ENCODE results near the gene CYP2U1. TPM values are rescaled to one million over a fixed set of nuclear protein-coding genes. Genes with fewer than 3 reads are reported as not detected.

The CYP2U1 gene
- total and polyA plus RNA-seq, 9 of the 15 experiments (the other 6 are each of a cell fraction or from before 2014, with no cell fraction given), result 0.03 to 0.15 (median 0.07) TPM

DNA sequence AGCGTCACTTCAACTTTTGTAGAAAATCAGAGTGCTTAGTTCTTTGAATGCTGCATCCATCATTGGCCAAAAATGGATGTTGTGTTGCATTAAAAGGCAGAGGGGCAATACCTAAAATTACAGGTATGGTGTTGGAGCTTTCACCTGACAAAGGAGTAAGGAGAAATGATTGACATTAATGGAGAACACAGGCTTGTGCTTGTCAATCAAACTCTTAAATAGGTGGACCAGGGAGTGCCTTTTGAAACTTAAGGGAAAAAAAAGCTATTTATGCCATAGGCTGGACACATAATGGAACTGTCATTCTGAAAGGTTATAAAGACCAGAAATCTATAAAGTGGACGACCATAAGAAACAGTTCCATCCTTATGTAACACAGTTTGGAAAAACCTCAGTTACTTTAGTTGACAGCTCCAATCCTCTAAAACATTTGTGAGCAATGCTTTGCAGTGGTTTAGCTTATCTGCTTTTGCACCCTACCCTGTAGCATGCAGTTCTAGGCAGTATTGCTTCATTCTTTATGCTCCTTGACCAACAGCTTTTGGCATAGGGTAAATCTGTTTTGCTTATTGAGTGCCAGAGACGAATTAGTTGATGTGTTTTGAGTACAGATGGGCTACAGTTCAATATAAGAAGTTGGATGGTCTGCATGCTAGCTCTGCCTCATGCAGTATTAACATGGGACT, 60.7 kb downstream of the CYP2U1 start:
- in situ Hi-C loops (cut with MboI) (no loop called here), intact Hi-C loops (cut with micrococcal nuclease) (no loop called here)
- ATAC-seq (no peak), FAIRE-seq (peak; percentile 11), DNase-seq (ENCODE audit: extremely low read depth in 1 of 4, low spot score in 3 of 4) (peak in 2 of 4 experiments; percentile 32 to 40)
- POLR2A ChIA-PET, result interaction anchor here (0.6 to 1.3 kb wide), 3 partner anchors 12 to 1062 kb away, joined by 3 to 4 read pairs (median 4); no protein-coding TSS in a partner anchor
- Histone ChIP-seq H3K4me1 (replicated peaks in 1 of 2; ENCODE audit: control insufficient read depth in 2 of 2, insufficient read depth in 2 of 2, low read length in 2 of 2) (peaks cover 12 to 36% of the 10 kb centered on the region in 2 experiments), H3K27me3 (ENCODE audit: control insufficient read depth in 2 of 2, insufficient read depth in 2 of 2, low read length in 2 of 2) (no peaks in the 10 kb centered on the region), H3K9me1 (ENCODE audit: control insufficient read depth, insufficient read depth, low read length) (no peaks in the 10 kb centered on the region), H3K36me3 (ENCODE audit: control insufficient read depth, insufficient read depth, low read length) (peaks cover 16% of the 10 kb centered on the region; the same call in 2 of the 3 replicates), H3K4me3 (no peak overlapping the region), H3K27ac (ENCODE audit: extremely low read depth, low read depth, low read length) (no peak overlapping the region), H3K9ac (ENCODE audit: insufficient read depth in 1 of 2, low read depth in 2 of 2, low read length in 2 of 2) (no peak overlapping the region), H3K9me3 (replicated peaks; ENCODE audit: control insufficient read depth, insufficient read depth, low read depth, low read length) (no peaks in the 10 kb centered on the region), H4K20me1 (replicated peaks; ENCODE audit: control insufficient read depth, insufficient read depth, low read length) (no peaks in the 10 kb centered on the region; the same call in 1 of the 2 replicates), H3K4me2 (ENCODE audit: insufficient read depth, low read length) (no peak overlapping the region), H3K79me2 (ENCODE audit: control insufficient read depth, insufficient read depth, low read length) (peaks cover 76% of the 10 kb centered on the region), H2AFZ (ENCODE audit: low read depth, low read length) (no peak overlapping the region)
- BruUV-seq (replicated peaks), result no TSS peak
- CTCF ChIA-PET (ENCODE audit: low intra/inter-chr PET ratio), result no interaction called here
- WGBS (ENCODE audit: insufficient coverage, low coverage, missing lambda C conversion rate), result 31% methylated on average over 3 of the region's 3 CpGs
- TF ChIP-seq RCOR1 (IDR thresholded peaks at IDR 0.05; ENCODE audit: borderline replicate concordance in 1 of 2, low read depth in 2 of 2, low read length in 2 of 2) (peak; percentile 91 to 97), TAF15 (IDR thresholded peaks at IDR 0.05; ENCODE audit: low read depth, low read length) (no peak), ZNF561 (CRISPR knock-in tag; conservative IDR thresholded peaks at IDR 0.05) (no peak), MTA1 (IDR thresholded peaks at IDR 0.05; ENCODE audit: borderline replicate concordance) (no peak), DACH1 (IDR thresholded peaks at IDR 0.05; ENCODE audit: partially characterized antibody) (no peak), DMBX1 (CRISPR knock-in tag; IDR thresholded peaks at IDR 0.05; ENCODE audit: borderline replicate concordance) (no peak), CEBPB (tag; IDR thresholded peaks at IDR 0.05) (peak; percentile 93), NONO (IDR thresholded peaks at IDR 0.05; ENCODE audit: low read depth in 2 of 2, low read length in 1 of 2) (no peak), POLR2AphosphoS5 (IDR thresholded peaks at IDR 0.05; ENCODE audit: control insufficient read depth, insufficient read depth, low read depth, low read length) (peak; percentile 58; the same call in 1 of the 2 replicates), ZNF217 (CRISPR knock-in tag; IDR thresholded peaks at IDR 0.05) (no peak), ZNF583 (CRISPR knock-in tag; IDR thresholded peaks at IDR 0.05) (no peak), CBFA2T3 (IDR thresholded peaks at IDR 0.05) (peak; percentile 87), DPF2 (IDR thresholded peaks at IDR 0.05) (peak; percentile 23; the same call in 1 of the 2 replicates), NCOA2 (IDR thresholded peaks at IDR 0.05; ENCODE audit: partially characterized antibody in 2 of 2) (peak in 1 of 2 experiments; percentile 9), SRSF9 (IDR thresholded peaks at IDR 0.05; ENCODE audit: borderline replicate concordance, low read depth, low read length) (no peak), ARID1B (IDR thresholded peaks at IDR 0.05) (peak; percentile 64), ZNF696 (CRISPR knock-in tag; conservative IDR thresholded peaks at IDR 0.05) (no peak)
- TF ChIP-seq, protein P1, sequence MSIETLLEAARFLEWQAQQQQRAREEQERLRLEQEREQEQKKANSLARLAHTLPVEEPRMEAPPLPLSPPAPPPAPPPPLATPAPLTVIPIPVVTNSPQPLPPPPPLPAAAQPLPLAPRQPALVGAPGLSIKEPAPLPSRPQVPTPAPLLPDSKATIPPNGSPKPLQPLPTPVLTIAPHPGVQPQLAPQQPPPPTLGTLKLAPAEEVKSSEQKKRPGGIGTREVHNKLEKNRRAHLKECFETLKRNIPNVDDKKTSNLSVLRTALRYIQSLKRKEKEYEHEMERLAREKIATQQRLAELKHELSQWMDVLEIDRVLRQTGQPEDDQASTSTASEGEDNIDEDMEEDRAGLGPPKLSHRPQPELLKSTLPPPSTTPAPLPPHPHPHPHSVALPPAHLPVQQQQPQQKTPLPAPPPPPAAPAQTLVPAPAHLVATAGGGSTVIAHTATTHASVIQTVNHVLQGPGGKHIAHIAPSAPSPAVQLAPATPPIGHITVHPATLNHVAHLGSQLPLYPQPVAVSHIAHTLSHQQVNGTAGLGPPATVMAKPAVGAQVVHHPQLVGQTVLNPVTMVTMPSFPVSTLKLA (conservative IDR thresholded peaks at IDR 0.05), result 0 out of 4 replicates have a peak, but pooled peaks of 1 of the 2 experiments have one; percentile 30
- TF ChIP-seq, protein P2, sequence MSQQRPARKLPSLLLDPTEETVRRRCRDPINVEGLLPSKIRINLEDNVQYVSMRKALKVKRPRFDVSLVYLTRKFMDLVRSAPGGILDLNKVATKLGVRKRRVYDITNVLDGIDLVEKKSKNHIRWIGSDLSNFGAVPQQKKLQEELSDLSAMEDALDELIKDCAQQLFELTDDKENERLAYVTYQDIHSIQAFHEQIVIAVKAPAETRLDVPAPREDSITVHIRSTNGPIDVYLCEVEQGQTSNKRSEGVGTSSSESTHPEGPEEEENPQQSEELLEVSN (IDR thresholded peaks at IDR 0.05; ENCODE audit: borderline replicate concordance in 1 of 2, extremely low read depth in 1 of 2, insufficient read depth in 1 of 2, insufficient read length in 1 of 2, low read depth in 1 of 2, low read length in 1 of 2, poor library complexity in 1 of 2, severe bottlenecking in 1 of 2), result no peak
- TF ChIP-seq, protein P3, sequence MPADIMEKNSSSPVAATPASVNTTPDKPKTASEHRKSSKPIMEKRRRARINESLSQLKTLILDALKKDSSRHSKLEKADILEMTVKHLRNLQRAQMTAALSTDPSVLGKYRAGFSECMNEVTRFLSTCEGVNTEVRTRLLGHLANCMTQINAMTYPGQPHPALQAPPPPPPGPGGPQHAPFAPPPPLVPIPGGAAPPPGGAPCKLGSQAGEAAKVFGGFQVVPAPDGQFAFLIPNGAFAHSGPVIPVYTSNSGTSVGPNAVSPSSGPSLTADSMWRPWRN (IDR thresholded peaks at IDR 0.05; ENCODE audit: low read depth), result no peak
